ENCODE measurements around the gene ASPG.
A peak's percentile ranks its signal among the peaks of the same experiment; 100 is the strongest.

The ASPG gene

DNA sequence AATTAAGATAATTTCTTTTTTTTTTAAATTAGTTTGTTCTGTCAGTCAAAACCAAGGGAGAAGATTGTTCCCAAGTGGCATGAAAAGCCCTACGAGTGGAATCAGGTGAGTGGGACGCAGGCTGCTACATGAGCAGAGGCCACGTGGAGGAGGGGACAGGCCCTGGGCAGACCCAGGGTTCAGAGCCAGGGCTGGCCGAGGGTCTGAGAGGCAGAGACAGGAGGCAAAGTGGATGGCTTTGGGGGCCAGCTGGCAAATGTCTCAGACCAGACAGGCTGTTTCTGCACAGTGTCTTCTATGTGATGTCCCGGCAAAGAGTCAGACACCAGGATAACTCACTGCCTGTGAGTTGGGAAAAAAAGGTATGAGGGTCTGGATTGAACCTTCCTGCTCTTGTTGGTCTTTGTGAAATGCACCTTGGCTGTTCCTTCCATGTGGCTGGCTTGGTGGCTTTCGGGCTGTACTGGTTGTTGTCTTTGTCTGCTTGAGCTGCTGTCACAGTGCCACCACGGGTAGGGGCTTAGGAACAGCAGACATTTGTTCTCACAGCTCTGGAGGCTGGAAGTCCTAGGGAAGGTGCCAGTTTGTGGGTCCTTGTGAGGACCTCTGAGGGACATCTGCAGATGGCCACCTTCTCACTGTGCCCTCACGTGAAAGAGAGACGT, 35.8 kb upstream of the ASPG start:
- Histone ChIP-seq H3K36me3 (ENCODE audit: control insufficient read depth, insufficient read depth, low read length, severe bottlenecking) (no peaks in the 10 kb centered on the region), H3K9me3 (ENCODE audit: control insufficient read depth, low read length) (no peaks in the 10 kb centered on the region), H3K4me3 (ENCODE audit: low read length) (peak overlapping the region; percentile 39), H3K9ac (ENCODE audit: low read length) (peak overlapping the region; percentile 52), H3K27me3 (replicated peaks; ENCODE audit: control insufficient read depth, insufficient read depth, low read length) (peaks cover 19% of the 10 kb centered on the region), H3K4me1 (ENCODE audit: control insufficient read depth, insufficient read depth, low read length) (peaks cover 32% of the 10 kb centered on the region)
- peak; percentile 3 for DNase-seq (ENCODE audit: low read depth)

DNA sequence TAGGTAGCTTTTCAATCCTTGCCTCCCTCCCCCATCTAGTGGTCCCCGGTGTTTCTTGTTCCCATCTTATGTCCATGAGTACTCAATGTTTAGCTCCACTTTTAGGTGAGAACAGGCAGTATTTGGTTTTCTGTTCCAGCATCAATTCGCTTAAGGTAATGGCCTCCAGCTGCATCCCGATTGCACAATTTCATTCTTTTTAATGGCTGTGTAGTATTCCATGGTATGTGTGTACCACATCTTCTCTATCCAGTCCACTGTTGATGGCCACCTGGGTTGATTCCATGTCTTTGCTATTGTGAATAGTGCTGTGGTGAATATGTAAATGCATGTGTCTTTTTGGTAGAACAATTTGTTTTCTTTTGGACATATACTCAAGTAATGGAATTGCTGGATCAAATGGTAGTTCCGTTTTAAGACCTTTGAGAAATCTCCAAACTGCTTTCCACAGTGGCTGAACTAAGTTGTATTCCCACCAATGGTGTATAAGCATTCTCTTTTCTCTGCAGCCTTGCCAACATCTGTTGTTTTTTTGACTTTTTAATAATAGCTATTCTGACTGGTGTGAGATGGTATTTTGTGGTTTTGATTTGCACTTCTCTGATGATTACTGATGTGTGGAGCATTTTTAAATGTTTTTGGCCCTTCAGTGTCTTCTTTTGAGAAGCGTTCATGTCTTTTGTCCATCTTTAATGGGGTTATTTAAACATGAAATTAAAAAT, 34.2 kb upstream of the ASPG start:
- Histone ChIP-seq H3K4me1 (ENCODE audit: control insufficient read depth, insufficient read depth, low read length) (peaks cover 32% of the 10 kb centered on the region), H3K9me3 (ENCODE audit: control insufficient read depth, low read length) (no peaks in the 10 kb centered on the region), H3K27me3 (replicated peaks; ENCODE audit: control insufficient read depth, insufficient read depth, low read length) (peaks cover 31% of the 10 kb centered on the region), H3K9ac (ENCODE audit: low read length) (no peak overlapping the region), H3K4me3 (ENCODE audit: low read length) (peak overlapping the region; percentile 4), H3K36me3 (ENCODE audit: control insufficient read depth, insufficient read depth, low read length, severe bottlenecking) (no peaks in the 10 kb centered on the region)
- peak; percentile 4 for DNase-seq (ENCODE audit: low read depth)

GRCh38 chr14:104054222-104054905, 31.1 kb upstream of the ASPG start:
- no peak for DNase-seq (ENCODE audit: low read depth)
- H3K4me3 ChIP-seq (ENCODE audit: low read length) = no peak overlapping the region
- H3K9me3 ChIP-seq (ENCODE audit: control insufficient read depth, low read length) = peaks cover 3% of the 10 kb centered on the region
- peaks cover 17% of the 10 kb centered on the region for H3K4me1 ChIP-seq (ENCODE audit: control insufficient read depth, insufficient read depth, low read length)
- H3K9ac ChIP-seq (ENCODE audit: low read length) = no peak overlapping the region
- no peaks in the 10 kb centered on the region for H3K36me3 ChIP-seq (ENCODE audit: control insufficient read depth, insufficient read depth, low read length, severe bottlenecking)
- H3K27me3 ChIP-seq (replicated peaks; ENCODE audit: control insufficient read depth, insufficient read depth, low read length) = peaks cover 49% of the 10 kb centered on the region

GRCh38 chr14:104062281-104062680, 23.2 kb upstream of the ASPG start:
- H3K4me3 ChIP-seq (ENCODE audit: low read length) = no peak overlapping the region
- H3K36me3 ChIP-seq (ENCODE audit: control insufficient read depth, insufficient read depth, low read length, severe bottlenecking) = no peaks in the 10 kb centered on the region
- H3K27me3 ChIP-seq (replicated peaks; ENCODE audit: control insufficient read depth, insufficient read depth, low read length) = peaks cover 17% of the 10 kb centered on the region
- peaks cover 11% of the 10 kb centered on the region for H3K9me3 ChIP-seq (ENCODE audit: control insufficient read depth, low read length)
- no peak overlapping the region for H3K9ac ChIP-seq (ENCODE audit: low read length)
- no peaks in the 10 kb centered on the region for H3K4me1 ChIP-seq (ENCODE audit: control insufficient read depth, insufficient read depth, low read length)
- DNase-seq (ENCODE audit: low read depth) = no peak

- no peak overlapping the region for H3K4me3 ChIP-seq (ENCODE audit: low read length)
- peaks cover 16% of the 10 kb centered on the region for H3K27me3 ChIP-seq (replicated peaks; ENCODE audit: control insufficient read depth, insufficient read depth, low read length)
- DNase-seq (ENCODE audit: low read depth) = no peak
- no peaks in the 10 kb centered on the region for H3K4me1 ChIP-seq (ENCODE audit: control insufficient read depth, insufficient read depth, low read length)
- H3K9me3 ChIP-seq (ENCODE audit: control insufficient read depth, low read length) = peaks cover 11% of the 10 kb centered on the region
- no peak overlapping the region for H3K9ac ChIP-seq (ENCODE audit: low read length)
- no peaks in the 10 kb centered on the region for H3K36me3 ChIP-seq (ENCODE audit: control insufficient read depth, insufficient read depth, low read length, severe bottlenecking)
These were observed 21.5 kb upstream of the ASPG start for GRCh38 chr14:104064003-104064402.

- no peaks in the 10 kb centered on the region for H3K36me3 ChIP-seq (ENCODE audit: control insufficient read depth, insufficient read depth, low read length, severe bottlenecking)
- H3K9me3 ChIP-seq (ENCODE audit: control insufficient read depth, low read length) = peaks cover 11% of the 10 kb centered on the region
- H3K4me1 ChIP-seq (ENCODE audit: control insufficient read depth, insufficient read depth, low read length) = no peaks in the 10 kb centered on the region
- no peak overlapping the region for H3K4me3 ChIP-seq (ENCODE audit: low read length)
- H3K9ac ChIP-seq (ENCODE audit: low read length) = no peak overlapping the region
- no peak for DNase-seq (ENCODE audit: low read depth)
- peaks cover 28% of the 10 kb centered on the region for H3K27me3 ChIP-seq (replicated peaks; ENCODE audit: control insufficient read depth, insufficient read depth, low read length)
These were observed 19.2 kb upstream of the ASPG start for GRCh38 chr14:104066279-104066678.

DNA sequence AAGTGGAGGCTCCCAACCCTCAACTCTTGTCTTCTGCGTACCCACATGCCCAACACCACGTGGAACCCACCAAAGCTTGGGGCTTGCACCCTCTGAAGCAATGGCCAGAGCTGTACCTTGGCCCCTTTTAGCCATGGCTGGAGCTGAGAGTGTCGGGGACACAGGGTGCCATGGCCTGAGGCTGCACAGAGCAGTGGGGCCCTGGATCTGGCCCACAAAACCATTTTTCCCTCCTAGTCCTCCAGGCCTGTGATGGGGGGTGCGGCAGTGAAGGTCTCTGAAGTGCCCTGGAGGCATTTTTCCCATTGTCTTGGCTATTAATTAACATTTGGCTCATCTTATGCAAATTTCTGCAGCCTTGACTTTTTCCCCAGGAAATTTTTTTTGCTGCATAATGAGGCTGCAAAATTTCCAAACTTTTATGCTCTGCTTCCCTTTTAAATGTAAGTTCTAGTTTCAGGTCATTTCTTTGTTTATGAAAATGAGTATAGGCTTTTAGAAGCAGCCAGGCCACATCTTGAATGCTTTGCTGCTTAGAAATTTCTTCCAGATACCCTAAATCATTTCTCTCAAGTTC, 18.7 kb upstream of the ASPG start:
- DNase-seq (ENCODE audit: low read depth) = no peak
- Histone ChIP-seq H3K4me3 (ENCODE audit: low read length) (no peak overlapping the region), H3K36me3 (ENCODE audit: control insufficient read depth, insufficient read depth, low read length, severe bottlenecking) (no peaks in the 10 kb centered on the region), H3K27me3 (replicated peaks; ENCODE audit: control insufficient read depth, insufficient read depth, low read length) (peaks cover 26% of the 10 kb centered on the region), H3K9me3 (ENCODE audit: control insufficient read depth, low read length) (peaks cover 11% of the 10 kb centered on the region), H3K9ac (ENCODE audit: low read length) (no peak overlapping the region), H3K4me1 (ENCODE audit: control insufficient read depth, insufficient read depth, low read length) (no peaks in the 10 kb centered on the region)

DNA sequence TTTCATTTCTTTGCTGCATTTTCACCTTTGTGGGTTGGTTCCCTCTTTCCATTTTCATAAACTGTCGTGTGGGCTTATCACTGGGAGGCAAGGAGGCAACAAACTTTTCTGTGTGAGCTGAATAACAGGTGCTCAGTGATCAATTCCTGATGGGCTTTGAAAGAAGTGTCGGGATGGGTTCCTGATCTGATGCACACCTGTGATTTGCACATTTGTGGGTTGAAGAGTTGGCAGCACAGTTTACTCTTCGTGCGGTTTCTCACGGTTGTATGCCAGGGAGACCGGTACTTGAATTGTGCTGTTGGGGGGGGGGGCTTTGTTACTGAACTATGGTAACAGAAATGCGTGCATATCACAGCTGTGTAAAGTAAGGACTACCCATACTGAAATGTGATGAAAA, 16.0 kb upstream of the ASPG start:
- Histone ChIP-seq H3K27me3 (replicated peaks; ENCODE audit: control insufficient read depth, insufficient read depth, low read length) (peaks cover 25% of the 10 kb centered on the region), H3K9me3 (ENCODE audit: control insufficient read depth, low read length) (peaks cover 18% of the 10 kb centered on the region), H3K4me1 (ENCODE audit: control insufficient read depth, insufficient read depth, low read length) (no peaks in the 10 kb centered on the region), H3K9ac (ENCODE audit: low read length) (no peak overlapping the region), H3K4me3 (ENCODE audit: low read length) (no peak overlapping the region), H3K36me3 (ENCODE audit: control insufficient read depth, insufficient read depth, low read length, severe bottlenecking) (no peaks in the 10 kb centered on the region)
- no peak for DNase-seq (ENCODE audit: low read depth)

DNA sequence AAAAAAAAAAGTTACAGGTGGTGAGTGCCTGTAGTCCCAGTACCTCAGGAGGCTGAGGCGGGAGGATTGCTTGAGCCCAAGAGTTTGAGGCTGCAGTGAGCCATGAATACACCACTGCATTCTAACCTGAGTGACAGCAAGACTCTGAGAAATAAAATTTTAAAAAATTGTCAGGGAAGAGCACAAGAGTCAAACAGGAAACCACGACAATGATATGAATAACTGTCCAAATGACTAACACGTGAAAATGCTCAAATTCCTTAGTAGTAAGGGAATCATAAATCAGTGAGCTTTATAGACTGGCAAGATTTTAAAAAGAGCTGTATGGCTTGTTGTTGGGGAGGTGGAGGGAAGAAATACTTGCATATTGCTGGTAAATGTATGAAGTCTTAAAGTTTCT, 12.9 kb upstream of the ASPG start:
- Histone ChIP-seq H3K36me3 (ENCODE audit: control insufficient read depth, insufficient read depth, low read length, severe bottlenecking) (no peaks in the 10 kb centered on the region), H3K27me3 (replicated peaks; ENCODE audit: control insufficient read depth, insufficient read depth, low read length) (peaks cover 28% of the 10 kb centered on the region), H3K4me3 (ENCODE audit: low read length) (no peak overlapping the region), H3K4me1 (ENCODE audit: control insufficient read depth, insufficient read depth, low read length) (no peaks in the 10 kb centered on the region), H3K9ac (ENCODE audit: low read length) (no peak overlapping the region), H3K9me3 (ENCODE audit: control insufficient read depth, low read length) (peaks cover 7% of the 10 kb centered on the region)
- no peak for DNase-seq (ENCODE audit: low read depth)

GRCh38 chr14:104073764-104074163, 11.7 kb upstream of the ASPG start:
- no peak overlapping the region for H3K4me3 ChIP-seq (ENCODE audit: low read length)
- DNase-seq (ENCODE audit: low read depth) = no peak
- peaks cover 7% of the 10 kb centered on the region for H3K9me3 ChIP-seq (ENCODE audit: control insufficient read depth, low read length)
- no peaks in the 10 kb centered on the region for H3K36me3 ChIP-seq (ENCODE audit: control insufficient read depth, insufficient read depth, low read length, severe bottlenecking)
- H3K9ac ChIP-seq (ENCODE audit: low read length) = no peak overlapping the region
- H3K4me1 ChIP-seq (ENCODE audit: control insufficient read depth, insufficient read depth, low read length) = no peaks in the 10 kb centered on the region
- H3K27me3 ChIP-seq (replicated peaks; ENCODE audit: control insufficient read depth, insufficient read depth, low read length) = peaks cover 23% of the 10 kb centered on the region

- Histone ChIP-seq H3K27me3 (replicated peaks; ENCODE audit: control insufficient read depth, insufficient read depth, low read length) (peaks cover 12% of the 10 kb centered on the region), H3K9me3 (ENCODE audit: control insufficient read depth, low read length) (peaks cover 7% of the 10 kb centered on the region), H3K4me1 (ENCODE audit: control insufficient read depth, insufficient read depth, low read length) (no peaks in the 10 kb centered on the region), H3K9ac (ENCODE audit: low read length) (no peak overlapping the region), H3K4me3 (ENCODE audit: low read length) (no peak overlapping the region), H3K36me3 (ENCODE audit: control insufficient read depth, insufficient read depth, low read length, severe bottlenecking) (no peaks in the 10 kb centered on the region)
- peak; percentile 44 for DNase-seq (ENCODE audit: low read depth)
These were observed 9.9 kb upstream of the ASPG start for GRCh38 chr14:104075530-104076151.

Data from adipocyte (in vitro differentiated cells).